ENCODE data around the gene CIDEA. TPM values are rescaled to one million over a fixed set of nuclear protein-coding genes. Genes with fewer than 3 reads are reported as not detected.

The CIDEA gene
- total RNA-seq, 1 donor from 2014 or later, result 0.97 TPM

DNA sequence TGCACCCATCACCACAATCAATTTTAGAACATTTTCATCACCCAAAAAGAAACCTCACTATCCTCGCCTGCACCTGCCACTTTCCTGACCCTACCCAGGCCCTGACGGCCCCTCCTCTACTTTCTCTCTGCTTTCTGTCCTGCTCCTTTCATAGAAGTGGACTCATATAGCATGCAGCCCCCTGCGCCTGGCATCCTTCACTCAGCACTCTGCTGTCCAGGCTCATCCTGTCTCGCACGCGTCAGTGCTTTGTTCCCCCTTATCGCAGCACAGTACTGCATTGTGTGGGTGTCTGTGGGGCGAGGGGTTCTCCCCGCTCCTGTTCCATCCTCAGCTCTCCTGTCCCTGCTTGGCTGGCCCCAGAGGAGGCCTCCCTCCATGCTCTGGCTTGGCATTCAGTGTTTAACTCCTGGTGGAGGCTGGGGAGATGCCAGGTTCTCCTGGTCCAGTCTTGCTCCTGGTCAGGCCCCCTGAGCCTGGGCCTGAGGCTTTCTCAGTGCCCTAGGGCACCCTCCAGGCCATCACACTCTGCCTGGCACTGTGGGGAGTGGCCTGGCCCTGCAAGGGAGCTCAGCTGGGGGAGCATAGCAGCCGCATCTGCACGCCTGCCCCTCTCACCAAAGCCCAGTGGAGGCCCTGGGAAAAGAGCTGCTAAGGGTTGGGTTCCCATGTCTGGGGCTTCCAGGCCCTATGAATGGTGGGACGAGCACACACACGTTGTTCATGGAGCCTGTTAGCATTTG lies 47.3 kb downstream of the CIDEA start:
- no peaks in the 10 kb centered on the region for H3K9me3 Mint-ChIP-seq (ENCODE audit: unreplicated experiment)
- no peak for DNase-seq (ENCODE audit: low spot score)
- no peak overlapping the region for H3K27ac Mint-ChIP-seq (ENCODE audit: unreplicated experiment)
- no peak overlapping the region for H3K4me3 Mint-ChIP-seq (ENCODE audit: unreplicated experiment)
- H3K27me3 Mint-ChIP-seq (ENCODE audit: unreplicated experiment), result peaks cover 8% of the 10 kb centered on the region
- H3K4me1 Mint-ChIP-seq (ENCODE audit: unreplicated experiment), result peaks cover 13% of the 10 kb centered on the region
- no peaks in the 10 kb centered on the region for H3K36me3 Mint-ChIP-seq (ENCODE audit: low read depth, unreplicated experiment)
- TF ChIP-seq, protein P1, sequence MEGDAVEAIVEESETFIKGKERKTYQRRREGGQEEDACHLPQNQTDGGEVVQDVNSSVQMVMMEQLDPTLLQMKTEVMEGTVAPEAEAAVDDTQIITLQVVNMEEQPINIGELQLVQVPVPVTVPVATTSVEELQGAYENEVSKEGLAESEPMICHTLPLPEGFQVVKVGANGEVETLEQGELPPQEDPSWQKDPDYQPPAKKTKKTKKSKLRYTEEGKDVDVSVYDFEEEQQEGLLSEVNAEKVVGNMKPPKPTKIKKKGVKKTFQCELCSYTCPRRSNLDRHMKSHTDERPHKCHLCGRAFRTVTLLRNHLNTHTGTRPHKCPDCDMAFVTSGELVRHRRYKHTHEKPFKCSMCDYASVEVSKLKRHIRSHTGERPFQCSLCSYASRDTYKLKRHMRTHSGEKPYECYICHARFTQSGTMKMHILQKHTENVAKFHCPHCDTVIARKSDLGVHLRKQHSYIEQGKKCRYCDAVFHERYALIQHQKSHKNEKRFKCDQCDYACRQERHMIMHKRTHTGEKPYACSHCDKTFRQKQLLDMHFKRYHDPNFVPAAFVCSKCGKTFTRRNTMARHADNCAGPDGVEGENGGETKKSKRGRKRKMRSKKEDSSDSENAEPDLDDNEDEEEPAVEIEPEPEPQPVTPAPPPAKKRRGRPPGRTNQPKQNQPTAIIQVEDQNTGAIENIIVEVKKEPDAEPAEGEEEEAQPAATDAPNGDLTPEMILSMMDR (IDR thresholded peaks at IDR 0.05; ENCODE audit: unreplicated experiment), result no peak

DNA sequence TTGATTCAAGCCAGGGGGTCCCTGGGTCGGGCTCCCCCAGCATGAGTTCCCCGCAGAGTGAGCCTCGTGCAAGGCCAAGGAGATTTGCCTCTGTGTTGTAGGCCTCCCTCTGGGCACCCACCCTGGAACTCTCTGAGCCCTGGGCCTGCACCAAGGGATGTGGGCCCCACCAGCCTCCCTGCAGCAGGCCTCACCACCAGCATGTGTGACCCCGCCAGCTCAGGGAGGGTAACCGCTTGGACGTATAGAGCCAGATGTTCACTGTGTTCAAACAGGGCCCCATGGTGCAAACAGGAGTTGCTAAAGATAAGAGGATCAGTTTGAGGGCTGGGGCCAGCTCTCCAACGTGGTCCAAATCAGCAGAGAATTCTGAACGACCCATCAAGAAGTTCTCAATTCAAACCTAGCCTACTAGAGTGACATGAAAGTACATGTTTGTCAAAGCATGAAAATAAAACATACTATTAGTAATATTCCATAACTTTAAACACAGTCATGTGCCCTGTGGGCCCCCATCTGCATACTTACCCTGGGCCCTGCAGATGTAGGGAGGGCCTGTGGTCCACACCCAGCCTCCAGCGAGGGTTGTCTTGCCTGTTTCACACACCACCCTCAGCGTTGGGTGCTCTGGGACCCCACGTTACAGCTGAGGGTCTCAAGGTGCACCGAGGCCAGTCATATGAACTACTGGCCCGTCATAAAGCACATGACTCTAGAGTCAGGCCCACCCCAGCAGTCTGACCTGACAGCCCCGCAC lies 48.4 kb downstream of the CIDEA start:
- Mint-ChIP-seq H3K4me3 (ENCODE audit: unreplicated experiment) (no peak overlapping the region), H3K4me1 (ENCODE audit: unreplicated experiment) (peaks cover 22% of the 10 kb centered on the region), H3K27ac (ENCODE audit: unreplicated experiment) (no peak overlapping the region), H3K36me3 (ENCODE audit: low read depth, unreplicated experiment) (peaks cover 4% of the 10 kb centered on the region), H3K27me3 (ENCODE audit: unreplicated experiment) (peaks cover 18% of the 10 kb centered on the region), H3K9me3 (ENCODE audit: unreplicated experiment) (no peaks in the 10 kb centered on the region)
- no peak for DNase-seq (ENCODE audit: low spot score)
- TF ChIP-seq, protein P1 (IDR thresholded peaks at IDR 0.05; ENCODE audit: unreplicated experiment), result no peak

DNA sequence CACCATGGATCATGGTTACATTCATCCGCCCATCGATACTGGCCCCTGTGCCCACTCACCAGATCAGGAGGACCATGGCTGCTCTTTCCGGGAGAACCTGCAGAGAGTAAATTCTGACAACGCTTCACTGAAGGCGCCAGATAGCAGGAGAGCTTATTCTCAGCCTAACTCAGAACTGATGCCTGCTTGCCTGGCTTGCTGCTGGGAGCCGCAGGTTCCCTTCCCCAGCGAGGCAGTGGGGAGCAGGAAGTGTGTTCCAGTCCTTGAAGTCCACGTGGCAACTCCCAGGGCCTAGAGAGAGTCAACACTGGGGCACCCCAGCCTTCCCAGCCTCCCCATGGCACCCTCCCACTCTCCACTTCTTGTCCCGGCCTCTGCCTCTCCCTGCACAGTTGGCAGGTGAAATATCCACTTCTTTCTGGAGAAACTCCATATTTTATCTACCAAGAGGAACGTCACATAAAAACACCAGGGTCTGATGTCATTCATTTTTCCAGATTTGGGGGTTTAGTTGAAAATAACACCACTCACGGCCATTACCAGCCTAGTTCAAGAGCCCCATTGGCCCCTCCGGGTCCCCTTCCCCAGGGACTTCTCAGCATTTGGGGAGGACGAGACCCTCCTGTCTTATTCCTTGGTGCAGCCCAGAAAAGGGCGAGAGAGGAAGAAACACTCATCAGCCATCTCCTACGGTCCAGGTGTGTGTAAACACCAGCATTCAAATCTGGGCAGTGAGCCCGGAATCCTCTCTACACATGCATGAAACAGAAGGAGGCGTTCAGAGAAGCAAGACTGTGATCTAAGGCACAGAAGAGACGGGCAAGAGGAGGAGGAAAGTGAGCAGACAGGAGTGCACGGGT lies 50.4 kb downstream of the CIDEA start:
- peaks cover 7% of the 10 kb centered on the region for H3K36me3 Mint-ChIP-seq (ENCODE audit: low read depth, unreplicated experiment)
- H3K27me3 Mint-ChIP-seq (ENCODE audit: unreplicated experiment), result peaks cover 18% of the 10 kb centered on the region
- H3K9me3 Mint-ChIP-seq (ENCODE audit: unreplicated experiment), result no peaks in the 10 kb centered on the region
- TF ChIP-seq, protein P1 (IDR thresholded peaks at IDR 0.05; ENCODE audit: unreplicated experiment), result no peak
- no peak overlapping the region for H3K27ac Mint-ChIP-seq (ENCODE audit: unreplicated experiment)
- DNase-seq (ENCODE audit: low spot score), result no peak
- peak overlapping the region; percentile 35 for H3K4me3 Mint-ChIP-seq (ENCODE audit: unreplicated experiment)
- peaks cover 25% of the 10 kb centered on the region for H3K4me1 Mint-ChIP-seq (ENCODE audit: unreplicated experiment)

DNA sequence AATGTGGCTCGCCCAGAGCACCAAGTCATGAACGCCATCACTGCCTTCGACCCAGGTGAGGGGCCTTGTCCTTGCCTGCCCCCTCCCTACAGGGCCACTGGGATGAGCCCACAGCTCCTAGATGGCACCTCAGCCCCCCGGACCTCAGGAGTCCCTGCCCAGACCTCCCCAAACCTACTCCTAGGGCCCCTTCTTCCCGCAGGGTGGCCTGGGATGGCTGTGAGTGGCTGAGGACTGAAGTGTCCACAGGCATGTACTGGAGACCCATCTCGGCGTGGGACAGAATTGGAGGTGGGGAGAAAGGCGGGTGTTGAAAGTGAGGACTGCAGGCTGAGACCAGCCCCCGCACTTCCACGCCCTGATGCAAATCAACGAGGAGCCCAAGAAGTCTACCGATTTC lies 51.0 kb downstream of the CIDEA start:
- no peak overlapping the region for H3K27ac Mint-ChIP-seq (ENCODE audit: unreplicated experiment)
- peaks cover 16% of the 10 kb centered on the region for H3K27me3 Mint-ChIP-seq (ENCODE audit: unreplicated experiment)
- peaks cover 12% of the 10 kb centered on the region for H3K36me3 Mint-ChIP-seq (ENCODE audit: low read depth, unreplicated experiment)
- no peak for DNase-seq (ENCODE audit: low spot score)
- no peak overlapping the region for H3K4me3 Mint-ChIP-seq (ENCODE audit: unreplicated experiment)
- no peaks in the 10 kb centered on the region for H3K9me3 Mint-ChIP-seq (ENCODE audit: unreplicated experiment)
- TF ChIP-seq, protein P1 (IDR thresholded peaks at IDR 0.05; ENCODE audit: unreplicated experiment), result no peak
- H3K4me1 Mint-ChIP-seq (ENCODE audit: unreplicated experiment), result peaks cover 30% of the 10 kb centered on the region

Measured in endothelial cell (in vitro differentiated cells).